Stimulated activated CD4-positive, alpha-beta T cell treated with anti-CD3 and anti-CD28 coated beads, Interleukin-1b, Interleukin-23, amount 100 ng/mL, for 4 hours (primary cell): Measurements from ENCODE around the gene ERGIC1.
"Not testable (repeated sequence)": the region's sequence is repeated elsewhere in the genome, so short reads cannot be mapped to it uniquely, and the experiment has no call there.

Experiments
- DNase-seq, 2 donors: peaks; one replicate each; pipeline ENCODE4 v3.0.0-alpha.2; 2020; ENCODE audit warnings: low read depth in 2 of 2

ERGIC1 gene

DNA sequence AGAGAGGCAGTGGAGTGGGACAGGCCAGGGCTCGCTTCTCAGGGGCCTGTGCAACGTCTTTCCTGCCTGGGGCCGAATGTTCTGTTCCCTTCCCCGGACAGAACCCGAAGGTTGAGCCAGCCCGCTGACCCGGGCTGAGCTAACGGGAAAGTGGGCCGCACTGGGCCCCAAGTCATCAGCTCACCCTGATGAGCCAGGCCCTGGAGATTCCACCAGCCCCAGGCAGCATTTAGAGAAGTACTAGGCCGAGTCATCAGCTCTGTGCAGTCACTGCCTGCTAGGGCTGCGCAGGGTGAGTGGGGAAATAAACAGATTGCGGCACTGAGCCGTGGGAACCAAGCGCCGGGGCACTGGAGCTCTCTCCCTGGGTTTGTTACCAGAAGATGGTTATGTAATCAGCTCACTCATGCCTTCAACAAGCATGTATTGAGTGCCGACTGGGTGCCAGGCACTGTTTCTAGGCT lies 33.9 kb upstream of the ERGIC1 start:
- no peak for DNase-seq

DNA sequence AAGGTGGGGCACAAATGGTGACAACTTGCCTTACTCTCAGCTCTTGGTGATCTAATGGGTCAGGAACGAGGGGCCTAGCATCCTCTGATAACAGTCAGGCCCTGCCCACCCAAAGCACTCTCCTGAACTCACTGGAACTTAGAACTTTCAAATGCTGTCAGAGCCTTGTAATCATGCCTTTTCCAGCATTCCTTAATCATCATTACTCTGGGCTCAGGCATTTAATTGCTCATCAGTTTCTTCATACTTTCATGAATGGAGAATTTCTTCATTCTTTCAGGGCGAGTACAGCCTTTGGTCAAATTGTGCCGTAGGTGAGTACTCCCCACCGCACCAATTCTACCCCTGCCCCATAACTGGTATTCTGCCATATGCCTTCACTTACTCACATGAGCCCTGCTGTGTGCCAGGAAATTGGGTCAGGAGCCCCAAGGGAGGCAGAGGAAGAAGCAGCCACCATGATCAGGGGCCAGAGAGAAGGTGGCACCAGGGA lies 32.8 kb upstream of the ERGIC1 start:
- no peak for DNase-seq

- no peak for DNase-seq
Measured at GRCh38 chr5:172802112-172802511, 31.9 kb upstream of the ERGIC1 start.

DNA sequence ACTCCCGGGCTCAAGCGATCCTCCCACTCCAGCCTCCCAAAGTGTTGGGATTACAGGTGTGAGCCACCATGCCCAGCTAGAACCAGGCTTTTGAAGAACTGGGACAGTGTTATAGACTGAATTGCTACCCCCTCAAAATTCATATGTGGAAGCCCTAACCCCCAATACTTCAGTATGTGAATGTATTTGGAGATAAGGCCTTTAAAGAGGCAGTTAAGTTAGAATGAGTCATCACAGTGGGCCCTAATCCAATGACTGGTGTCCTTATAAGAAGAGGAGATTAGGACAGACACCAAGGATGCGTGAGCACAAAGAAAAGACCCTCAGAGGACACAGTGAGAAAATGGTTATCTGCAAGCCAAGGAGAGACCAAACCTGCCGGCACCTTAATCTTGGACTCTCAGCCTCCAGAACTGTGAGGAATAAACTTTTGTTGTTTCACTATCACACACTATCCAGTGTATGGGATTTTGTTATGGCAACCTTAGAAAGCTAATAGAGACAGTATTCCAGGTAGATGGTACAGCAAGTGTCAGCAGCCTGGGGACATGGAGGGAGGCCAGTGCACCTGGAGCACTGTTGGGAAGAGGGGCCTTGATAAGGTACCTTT lies 31.4 kb upstream of the ERGIC1 start:
- no peak for DNase-seq

- DNase-seq = no peak
Measured at GRCh38 chr5:172805018-172805683, 28.9 kb upstream of the ERGIC1 start.

DNA sequence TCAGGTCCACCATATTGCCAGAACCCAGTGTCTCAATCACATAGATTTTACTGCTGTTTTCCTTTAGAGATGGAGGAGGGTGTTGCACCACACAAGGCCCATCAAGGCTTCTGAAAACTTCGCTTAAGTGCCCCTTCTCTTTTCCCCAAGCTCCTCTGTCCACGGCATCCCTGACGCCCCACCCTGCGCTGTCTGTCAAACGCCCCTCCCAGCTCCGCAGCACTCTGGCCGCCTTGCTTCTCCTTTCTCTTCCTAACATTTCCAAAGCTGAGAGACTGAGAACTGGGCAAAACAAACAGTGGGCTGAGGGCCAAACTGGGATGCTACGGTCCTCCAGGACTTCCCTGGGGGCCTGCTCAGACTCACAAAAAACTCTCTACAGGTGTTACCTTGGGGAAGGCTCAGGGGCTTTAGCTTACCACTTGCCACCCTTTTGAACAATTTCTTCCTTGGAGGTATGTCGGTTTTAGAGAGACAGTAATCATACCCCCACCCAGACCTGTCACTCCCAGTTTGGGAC lies 28.3 kb upstream of the ERGIC1 start:
- DNase-seq = no peak

DNA sequence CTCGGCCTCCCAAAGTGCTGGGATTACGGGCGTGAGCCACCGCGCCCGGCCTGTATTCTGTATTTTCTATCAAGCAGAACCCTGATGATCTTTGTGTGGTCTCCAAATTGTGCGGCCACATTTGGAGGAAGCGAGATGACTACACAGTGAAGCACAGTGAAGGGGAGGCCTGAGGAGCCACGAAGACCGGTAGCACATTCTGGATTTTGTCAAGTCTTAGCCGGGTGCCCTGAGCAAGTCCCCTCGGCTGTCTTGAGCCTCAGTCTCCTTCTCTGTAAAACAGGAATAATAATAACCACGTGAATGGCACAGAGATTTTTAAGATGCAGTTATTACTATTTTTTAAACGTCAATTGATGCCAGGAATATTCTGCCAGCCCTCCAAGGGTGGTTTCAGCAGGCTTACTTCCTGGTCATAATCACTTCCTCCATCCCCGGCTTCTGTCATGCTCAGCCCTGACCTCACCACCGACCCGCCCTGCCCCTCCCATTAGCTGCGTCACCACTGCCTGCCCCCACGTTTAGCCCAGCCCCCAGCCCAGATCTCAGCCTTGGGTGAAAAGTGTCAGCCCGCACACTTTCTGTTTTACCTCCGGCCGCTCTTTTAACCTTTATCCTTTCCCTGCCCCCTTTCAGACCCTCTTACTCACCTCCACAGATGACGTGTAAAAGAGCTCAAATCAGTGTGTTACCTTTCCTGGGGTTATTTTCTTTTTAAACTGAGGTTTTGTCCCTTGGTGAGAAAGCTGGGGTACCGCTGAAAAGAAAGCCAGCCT lies 27.0 kb upstream of the ERGIC1 start:
- peak; percentile 79 to 82 for DNase-seq

DNA sequence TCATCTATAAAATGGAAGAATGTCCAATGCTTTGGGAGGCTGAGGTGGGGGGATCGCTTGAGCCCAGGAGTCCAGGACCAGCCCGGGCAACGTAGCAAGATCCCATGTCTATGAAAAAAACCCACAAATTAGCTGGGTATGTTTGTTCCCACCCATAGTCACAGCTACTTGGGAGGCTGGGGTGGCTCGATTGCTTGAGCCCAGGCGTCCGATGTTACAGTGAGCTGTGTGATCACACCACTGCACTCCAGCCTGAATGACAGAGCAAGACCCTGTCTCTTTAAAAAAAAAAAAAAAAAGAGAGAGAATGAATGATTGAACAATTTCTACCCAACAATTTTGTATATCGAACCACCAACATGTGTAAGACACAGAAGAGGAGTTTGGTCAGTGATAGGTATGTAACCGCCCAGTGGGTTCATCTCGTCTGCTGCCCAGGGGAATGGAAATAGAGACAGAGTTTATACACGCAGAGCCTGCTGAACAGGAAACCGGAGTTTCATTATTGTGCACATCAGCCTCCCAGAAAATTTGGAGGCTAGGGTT lies 26.2 kb upstream of the ERGIC1 start:
- no peak for DNase-seq

DNA sequence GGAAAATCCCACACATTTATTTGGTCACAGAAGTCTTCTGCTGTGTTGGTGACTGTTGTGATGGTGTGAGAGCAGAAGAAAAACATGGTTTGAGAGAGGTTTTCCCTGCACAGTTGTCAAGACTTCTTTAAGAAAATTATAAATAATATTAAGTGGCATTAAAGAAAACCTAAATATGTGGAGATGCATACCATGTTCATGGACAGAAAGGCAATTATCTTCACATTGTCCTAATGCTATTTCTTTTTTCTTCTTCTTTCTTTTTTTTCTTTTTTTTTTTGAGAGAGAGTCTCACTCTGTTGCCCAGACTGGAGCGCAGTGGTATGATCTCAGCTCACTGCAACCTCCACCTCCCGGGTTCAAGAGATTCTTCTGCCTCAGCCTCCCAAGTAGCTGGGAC lies 24.3 kb upstream of the ERGIC1 start:
- DNase-seq = no peak

DNA sequence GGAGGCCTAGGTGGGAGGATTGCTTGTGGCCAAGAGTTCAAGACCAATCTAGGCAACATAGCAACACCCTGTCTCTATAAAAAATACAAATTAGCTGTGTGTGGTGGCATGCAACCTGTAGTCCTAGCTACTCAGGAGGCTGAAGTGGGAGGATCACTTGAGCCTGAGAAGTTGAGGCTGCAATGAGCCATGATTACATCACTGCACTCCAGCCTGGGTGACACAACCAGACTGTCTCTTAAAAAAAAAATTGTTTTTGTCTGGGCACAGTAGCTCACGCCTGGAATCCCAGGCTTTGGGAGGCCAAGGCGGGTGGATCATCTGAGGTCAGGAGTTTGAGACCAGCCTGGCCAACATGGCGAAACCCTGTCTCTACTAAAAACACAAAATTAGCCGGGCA lies 23.1 kb upstream of the ERGIC1 start:
- DNase-seq = not testable (repeated sequence)

DNA sequence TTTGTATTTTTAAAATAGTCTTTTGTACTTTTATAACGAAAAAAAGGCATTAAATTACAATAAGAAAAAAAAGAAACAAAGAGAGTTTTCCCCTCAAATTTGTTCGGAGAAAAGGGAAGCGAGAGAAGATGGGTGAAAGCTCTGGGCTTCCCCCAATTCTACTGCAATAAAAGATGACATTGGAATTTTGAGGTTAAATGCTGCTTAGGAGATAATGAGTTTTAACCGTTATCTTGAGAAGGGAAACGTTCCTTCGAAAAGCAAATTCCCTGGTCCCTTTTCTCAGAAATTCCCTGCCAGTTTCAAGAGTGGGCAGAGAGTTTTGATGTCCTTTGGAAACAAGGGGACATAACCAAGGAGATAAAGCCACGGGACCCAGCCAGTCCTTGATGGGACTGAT lies 18.4 kb upstream of the ERGIC1 start:
- DNase-seq = no peak

GRCh38 chr5:172816925-172817562 lies 17.0 kb upstream of the ERGIC1 start:
- DNase-seq = no peak

GRCh38 chr5:172817664-172818063 lies 16.4 kb upstream of the ERGIC1 start:
- no peak for DNase-seq

DNA sequence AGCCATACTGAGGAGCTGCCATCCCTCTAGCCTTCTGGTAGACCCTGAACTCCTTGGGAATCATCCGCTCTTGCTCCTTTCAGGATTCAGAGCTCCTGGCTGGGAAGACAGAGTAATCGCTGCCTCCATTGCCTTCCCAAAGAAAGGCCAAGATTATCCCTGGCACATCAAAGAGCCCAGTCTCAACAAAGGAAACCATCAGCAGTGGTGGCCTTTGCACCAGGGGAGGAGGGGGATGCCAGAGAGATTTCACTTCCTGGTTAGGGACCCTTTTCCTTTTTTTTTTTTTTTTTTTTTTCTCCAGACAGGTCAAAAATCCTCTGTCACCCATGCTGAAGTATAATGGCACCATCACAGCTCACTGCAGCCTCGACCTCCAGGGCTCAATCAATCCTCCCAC lies 16.0 kb upstream of the ERGIC1 start:
- DNase-seq = no peak

DNA sequence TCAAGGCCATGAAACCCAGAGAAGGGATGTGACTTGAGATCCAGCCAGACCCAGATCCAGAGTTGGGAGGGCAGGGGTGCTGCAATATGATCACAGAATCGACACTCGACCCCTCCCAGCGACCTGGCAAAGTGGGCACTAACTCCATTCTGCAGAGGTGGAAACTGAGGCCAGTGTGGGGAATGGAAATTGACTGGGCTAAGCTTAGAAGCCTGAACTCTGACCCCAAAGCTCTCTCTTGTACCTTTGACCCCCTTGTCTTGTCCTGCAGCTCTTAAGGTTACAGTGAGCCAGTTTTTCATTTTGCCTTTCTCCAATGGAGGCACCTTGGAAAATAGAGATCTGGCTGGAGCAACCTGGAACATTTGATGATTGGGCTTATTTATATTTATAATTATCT lies 14.5 kb upstream of the ERGIC1 start:
- DNase-seq = no peak

DNA sequence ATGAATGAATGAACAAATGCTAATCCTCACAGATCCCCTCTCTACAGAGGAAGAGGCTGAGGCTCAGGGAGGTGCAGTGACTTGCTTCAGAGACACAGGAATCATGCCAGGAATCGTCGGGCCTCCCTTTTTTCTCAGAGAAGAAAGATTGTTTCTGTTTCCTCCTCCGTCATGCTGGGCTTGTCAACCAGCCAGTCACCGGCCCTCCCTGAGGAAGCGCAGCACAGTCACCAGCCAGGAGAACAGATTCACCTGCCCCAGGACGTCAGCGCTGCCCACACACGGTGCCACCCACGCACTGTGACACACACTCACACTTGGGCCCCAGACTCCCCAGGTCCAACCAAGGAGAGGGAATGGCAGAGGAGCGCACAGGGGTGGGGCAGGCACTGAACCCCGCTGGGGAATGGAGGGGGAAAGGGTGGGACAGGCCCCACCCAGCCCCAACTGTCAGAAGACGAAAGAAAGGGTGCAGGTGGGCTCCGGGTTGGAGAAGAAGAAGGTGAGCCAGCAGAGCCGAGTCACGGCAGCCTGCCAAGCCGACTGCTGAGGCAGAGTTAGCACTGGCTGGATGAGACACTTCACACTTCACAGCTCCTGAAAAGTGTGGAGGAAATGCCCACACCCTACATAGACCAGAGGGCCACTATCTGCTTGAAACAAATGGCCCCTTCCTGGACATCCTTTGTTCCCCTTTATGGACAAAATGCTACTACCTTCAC lies 13.8 kb upstream of the ERGIC1 start:
- peak; percentile 25 to 48 for DNase-seq

GRCh38 chr5:172821340-172821985 lies 12.6 kb upstream of the ERGIC1 start:
- no peak for DNase-seq

- no peak for DNase-seq
Measured at GRCh38 chr5:172823840-172824362, 10.2 kb upstream of the ERGIC1 start.

GRCh38 chr5:172825610-172826204 lies 8.3 kb upstream of the ERGIC1 start:
- no peak for DNase-seq

- DNase-seq = no peak
Measured at GRCh38 chr5:172827841-172828240, 6.2 kb upstream of the ERGIC1 start.
